Measurements from ENCODE around the gene ZNF562.

DNA sequence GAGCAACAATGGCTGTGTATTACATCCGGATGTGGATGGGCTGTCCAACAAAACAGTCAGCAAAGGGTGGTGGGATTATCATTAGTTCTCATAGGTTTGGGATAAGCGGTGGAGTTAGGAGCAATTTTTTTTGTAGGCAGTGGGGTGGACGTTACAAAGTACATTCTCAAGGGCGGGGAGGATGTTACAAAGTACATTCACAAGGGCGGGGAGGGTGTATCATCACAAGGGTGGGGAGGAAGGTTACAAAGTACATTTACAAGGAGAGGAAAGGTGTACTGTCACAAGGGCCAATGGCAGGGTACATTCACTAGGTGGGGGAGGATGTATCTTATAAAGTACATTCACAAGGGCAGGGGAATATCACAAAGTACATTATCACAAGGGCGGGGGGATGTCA is 33.1 kb downstream of the ZNF562 start:
- TF ChIP-seq GATA2 (IDR thresholded peaks at IDR 0.05; ENCODE audit: low read depth, low read length) (no peak), GATA3 (IDR thresholded peaks at IDR 0.05; ENCODE audit: low read depth, low read length) (no peak)
